Nasal cavity respiratory epithelium epithelial cell of viscerocranial mucosa (primary cell): ENCODE measurements around the gene GDF9. TPM values are rescaled to one million over a fixed set of nuclear protein-coding genes. Genes with fewer than 3 reads are reported as not detected.

ENCODE experiments used
- total RNA-seq: library from RNA; depleted of rRNA; stranded (reverse); fragments of >200 nt; gene quantifications from 2 replicates; pipeline ENCODE4 v1.2.3, GENCODE V29; 2014

The GDF9 gene
- total RNA-seq: 0.34 and 0.57 TPM in 2 replicates

GRCh38 chr5:132866342-132867045 is at the start of gene GDF9, which contains the start of gene UQCRQ:
Gene GDF9, minus strand, starts transcription at chr5:132866469. Its CDS starts 1,936 bp downstream, at chr5:132864533.
Gene UQCRQ, plus strand, starts transcription at chr5:132866642. Its CDS starts 240 bp downstream, at chr5:132866882.

GRCh38 chr5:132873119-132873929 is 7.1 kb upstream of the GDF9 start, which contains the start of gene LEAP2:
Gene LEAP2, plus strand, starts transcription at chr5:132873668. Its CDS starts 27 bp downstream, at chr5:132873695.

GRCh38 chr5:132830436-132831094 is 35.7 kb downstream of the GDF9 start, which contains the start of gene SHROOM1:
Gene SHROOM1, minus strand, starts transcription at chr5:132830647. Its CDS starts 4,507 bp downstream, at chr5:132826140.

DNA sequence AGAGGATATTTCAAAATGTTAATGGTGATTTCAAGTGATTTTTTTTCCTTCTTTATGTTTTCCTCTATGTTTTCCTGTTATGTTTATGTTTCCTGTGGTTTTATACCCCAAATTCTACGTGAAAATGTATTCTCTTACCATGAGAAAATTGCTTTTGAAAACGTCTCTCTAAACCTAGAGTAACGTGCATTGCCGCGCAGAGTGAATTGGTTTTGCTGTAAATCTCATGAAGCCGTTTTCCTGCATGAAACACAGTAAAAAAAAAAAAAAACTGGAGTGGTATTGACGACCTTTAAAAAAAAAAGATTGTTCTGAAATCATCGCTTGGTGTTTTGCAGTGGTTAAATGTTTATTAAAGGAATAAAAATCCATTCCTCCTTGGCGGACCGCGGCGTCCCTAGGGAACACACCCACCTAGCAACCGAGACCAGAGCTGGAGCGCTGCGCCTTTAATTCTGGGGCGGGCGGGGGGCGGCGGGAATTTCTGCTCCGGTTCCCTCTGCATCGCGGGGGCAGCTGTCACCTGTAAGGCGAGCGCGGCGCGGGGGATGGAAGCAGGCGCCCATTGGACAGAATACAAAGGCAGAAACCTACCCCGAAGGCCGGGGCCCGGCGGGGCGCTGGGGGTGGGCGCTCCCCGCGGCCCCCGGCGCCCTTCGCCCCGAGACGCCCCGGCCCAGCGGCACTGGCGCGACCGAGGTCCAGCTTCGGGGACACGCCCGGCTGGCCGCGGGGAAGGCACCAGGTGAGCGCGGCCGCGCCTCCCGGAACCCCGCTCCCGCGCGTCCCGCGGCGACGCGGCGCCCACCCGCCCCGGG is 53.3 kb downstream of the GDF9 start, which contains the start of gene SOWAHA:
TSS of gene SOWAHA (plus strand) at position 522 of the 818 bp plus-strand sequence. CDS start 320 bp downstream, outside the sequence.

Other genes with a start within 250 kb of the GDF9 start
- not detected in 2 replicates for gene IL13, start 208.3 kb downstream of the GDF9 start, total RNA-seq
- gene IL4, start 192.5 kb downstream of the GDF9 start, total RNA-seq: not detected in 2 replicates
- gene KIF3A, start 128.9 kb downstream of the GDF9 start, total RNA-seq: 10.6 and 14.4 TPM in 2 replicates
- 0.28 TPM in 1 of 2 replicates, not detected in the other for gene CCNI2, start 119.0 kb downstream of the GDF9 start, total RNA-seq
- gene SEPTIN8, start 89.2 kb downstream of the GDF9 start, total RNA-seq: 20.5 and 43.4 TPM in 2 replicates
- gene SOWAHA, start 53.2 kb downstream of the GDF9 start, total RNA-seq: not detected in 2 replicates
- gene SHROOM1, start 35.8 kb downstream of the GDF9 start, total RNA-seq: 0.68 and 3.1 TPM in 2 replicates
- gene UQCRQ, start 173 bp upstream of the GDF9 start, total RNA-seq: 67.3 and 107 TPM in 2 replicates
- gene LEAP2, start 7.2 kb upstream of the GDF9 start, total RNA-seq: under 0.01 and 0.28 TPM in 2 replicates
- 49.6 and 94.7 TPM in 2 replicates for gene AFF4, start 97.2 kb upstream of the GDF9 start, total RNA-seq
- 14.4 and 15.4 TPM in 2 replicates for gene ZCCHC10, start 160.1 kb upstream of the GDF9 start, total RNA-seq
- 178 and 215 TPM in 2 replicates for gene HSPA4, start 185.5 kb upstream of the GDF9 start, total RNA-seq